ENCODE data around the gene TRIM67.

- no peak for TF ChIP-seq POLR2AphosphoS5 (IDR thresholded peaks at IDR 0.05)
- no peak for TF ChIP-seq CTCF (IDR thresholded peaks at IDR 0.05 in 8 of 11, conservative IDR thresholded peaks at IDR 0.05 in 3 of 11)
- no peak for TF ChIP-seq POLR2A (IDR thresholded peaks at IDR 0.05)
These were observed 41.6 kb downstream of the TRIM67 start for GRCh38 chr1:231203259-231204057.
